Umbilical cord (tissue), 2 donors: ENCODE measurements around the gene CPNE5. TPM values are rescaled to one million over a fixed set of nuclear protein-coding genes. Genes with fewer than 3 reads are reported as not detected.

Experiments used
- DNase-seq: peaks from one replicate; pipeline ENCODE4 v3.0.0-alpha.2; 2015; ENCODE audit warnings: low spot score
- total RNA-seq: library from RNA; depleted of rRNA; stranded (reverse); fragments of >200 nt; gene quantifications from one replicate; pipeline ENCODE4 v1.2.3, GENCODE V29; 2014; ENCODE audit warnings: low replicate concordance; ENCODE audit not compliant: insufficient read depth

Gene CPNE5
- total RNA-seq, 1 donor from 2014 or later = 16.9 TPM

DNA sequence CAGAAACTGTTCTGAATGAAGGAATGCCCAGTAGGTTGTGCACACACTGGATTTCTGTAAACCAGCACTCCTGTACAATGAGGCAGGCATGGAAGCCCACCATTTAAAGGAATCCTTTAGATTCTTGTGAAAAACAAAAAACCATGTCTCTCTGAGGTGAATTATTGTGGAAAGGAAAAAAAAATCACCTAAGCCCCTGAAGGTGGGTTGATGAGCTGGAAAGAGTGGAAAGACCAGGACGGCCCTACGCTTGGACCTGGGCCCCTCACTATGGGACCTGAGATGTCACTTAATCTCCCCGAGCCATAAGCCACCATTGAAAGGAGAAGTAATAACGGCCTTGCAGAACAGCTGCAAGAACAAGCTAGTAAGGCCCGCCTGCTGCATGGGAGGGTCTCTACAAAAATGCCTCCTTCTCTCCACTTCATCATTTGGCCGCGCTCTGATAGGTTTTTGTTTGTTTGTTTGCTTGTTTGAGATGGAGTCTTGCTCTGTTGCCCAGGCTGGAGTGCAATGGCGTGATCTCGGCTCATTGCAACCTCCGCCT, 72.8 kb downstream of the CPNE5 start:
- no peak for DNase-seq

DNA sequence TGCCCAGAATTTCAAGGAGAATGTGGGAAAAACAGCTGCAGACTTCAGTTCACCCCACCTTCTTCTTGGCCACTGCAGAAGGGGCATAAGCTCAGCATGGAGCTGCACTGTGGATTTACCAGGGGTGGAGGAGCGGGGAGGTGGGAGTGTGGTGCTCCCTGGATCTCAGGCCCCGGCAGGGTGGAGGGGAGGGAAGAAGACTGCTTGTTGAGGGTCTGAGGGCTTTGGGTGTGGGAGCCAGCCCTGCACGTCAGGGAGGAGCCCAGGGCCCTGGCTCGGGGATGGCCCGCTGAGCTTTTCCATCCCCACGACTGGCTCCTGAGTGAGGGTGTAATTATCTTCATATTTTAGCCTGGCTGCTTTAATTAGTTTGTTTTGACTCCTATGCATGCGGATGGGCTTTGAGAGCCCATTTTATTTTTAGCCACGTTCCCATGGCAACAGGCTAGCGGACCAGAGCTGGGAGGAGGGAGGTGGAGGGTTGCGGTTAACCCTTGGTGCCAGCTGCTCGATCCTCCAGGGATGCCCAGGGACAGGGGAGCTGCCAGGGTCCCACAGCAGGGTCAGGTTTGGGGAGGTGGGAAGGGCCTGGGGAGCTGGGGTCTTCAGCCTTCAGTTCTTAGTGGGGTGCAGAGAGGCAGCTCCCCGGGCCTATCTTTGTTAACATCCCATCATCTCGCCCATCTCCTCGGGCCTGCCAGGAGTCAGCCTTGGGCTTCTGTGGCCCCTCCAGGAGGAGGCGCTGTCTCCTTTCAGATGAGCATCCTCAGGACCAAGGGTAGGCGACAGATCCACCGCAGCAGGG, 73.4 kb downstream of the CPNE5 start:
- peak; percentile 90 for DNase-seq

DNA sequence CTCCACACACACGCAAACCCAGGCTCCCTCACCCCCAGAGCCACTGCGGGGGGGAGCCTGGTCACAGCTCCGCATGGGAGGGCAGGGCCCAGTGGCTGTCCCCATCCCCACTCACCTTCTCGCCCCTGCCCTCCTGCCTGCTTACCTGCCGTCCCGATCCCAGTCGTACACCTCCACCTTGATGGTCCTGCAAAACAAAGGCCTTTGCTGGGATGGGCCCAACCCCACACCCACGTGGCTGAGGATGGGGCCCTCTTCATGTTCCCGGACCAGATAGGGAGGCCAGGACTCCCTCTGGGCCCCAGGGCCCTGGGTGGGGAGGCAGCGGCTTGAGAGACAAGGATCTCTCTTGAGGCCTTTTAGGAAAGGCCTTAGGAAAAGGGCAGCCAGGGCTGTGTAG, 74.1 kb downstream of the CPNE5 start:
- DNase-seq = no peak

DNA sequence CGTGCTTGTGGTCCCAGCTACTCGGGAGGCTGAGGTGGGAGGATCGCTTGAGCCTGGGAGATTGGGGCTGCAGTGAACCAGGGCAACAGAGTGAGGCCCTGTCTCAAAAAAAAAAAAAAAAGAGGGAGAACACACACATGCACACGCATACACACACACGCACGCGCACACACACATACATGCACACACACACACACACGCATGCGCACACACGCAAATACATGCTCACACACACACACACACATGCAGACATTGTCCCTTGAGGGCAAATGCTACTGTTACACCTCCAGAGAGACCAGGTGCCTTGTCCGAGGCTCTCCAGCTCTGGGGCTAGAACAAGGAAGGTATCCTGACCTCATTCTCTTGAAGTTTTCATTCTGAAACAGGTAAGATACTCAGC, 77.1 kb downstream of the CPNE5 start:
- DNase-seq = no peak

DNA sequence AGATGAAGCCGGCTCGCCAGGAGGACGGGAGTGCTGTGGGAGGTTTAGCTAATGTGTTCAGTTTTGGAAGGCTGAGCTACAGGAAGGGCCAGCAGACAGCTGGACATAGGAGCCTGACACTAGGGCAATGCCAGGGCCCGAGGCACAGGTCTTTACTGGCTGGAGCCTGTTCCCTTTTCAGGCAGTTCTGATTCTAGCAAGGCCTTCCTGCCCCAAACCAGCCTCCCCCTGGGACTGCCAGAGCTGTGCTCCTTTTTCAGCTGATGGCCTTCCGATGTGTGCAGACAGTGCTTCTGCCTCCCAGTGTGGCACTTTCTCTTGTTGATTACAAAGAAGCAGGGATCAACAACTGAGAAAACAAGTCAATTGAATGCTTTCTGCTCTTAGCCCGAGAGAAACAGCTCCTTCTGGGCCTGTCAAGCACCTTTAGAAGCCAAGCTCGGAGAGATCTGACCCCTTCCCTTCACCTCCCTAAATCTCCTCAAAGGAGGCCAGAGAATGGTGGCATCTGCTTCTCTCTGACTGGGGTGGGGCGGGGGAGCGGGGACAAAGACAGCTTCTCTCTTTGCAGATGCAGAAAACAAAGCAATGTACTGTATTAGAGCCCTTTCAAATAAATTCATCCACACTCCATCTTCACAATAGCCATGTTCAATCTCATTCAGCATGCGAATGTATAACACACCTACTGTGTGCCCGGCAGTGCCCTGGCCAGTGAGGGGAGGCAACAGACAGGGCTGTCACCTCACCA, 78.4 kb downstream of the CPNE5 start:
- DNase-seq = no peak

- DNase-seq = peak; percentile 80
Observed at GRCh38 chr6:36759148-36759759, 80.0 kb downstream of the CPNE5 start.

- no peak for DNase-seq
Observed at GRCh38 chr6:36758516-36759147, 80.6 kb downstream of the CPNE5 start.

DNA sequence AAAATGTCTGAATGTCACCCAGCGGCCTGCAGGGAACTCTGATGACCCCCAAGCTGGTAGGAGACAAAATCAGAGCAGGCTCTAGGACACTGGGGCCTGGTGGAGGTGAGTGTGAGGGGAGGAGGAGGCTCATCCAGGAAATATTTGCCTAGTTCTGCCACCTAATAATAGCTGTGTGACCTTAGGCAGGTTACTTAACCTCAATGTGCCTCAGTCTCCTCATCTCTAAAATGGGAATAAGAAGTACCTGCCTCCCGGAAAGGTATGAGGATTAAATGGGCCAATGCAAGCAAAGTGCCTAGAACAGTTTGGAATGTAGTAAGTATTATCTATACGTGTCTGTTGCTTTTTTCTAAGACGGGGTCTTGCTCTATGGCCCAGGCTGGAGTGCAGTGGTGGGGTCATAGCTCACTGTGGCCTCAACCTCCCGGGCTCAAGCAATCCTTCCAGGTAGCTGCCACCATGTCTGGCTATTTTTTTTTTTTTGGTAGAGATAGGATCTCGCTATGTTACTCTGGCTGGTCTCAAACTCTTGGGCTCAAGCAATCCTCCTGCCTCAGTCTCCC, 81.2 kb downstream of the CPNE5 start:
- no peak for DNase-seq

- DNase-seq = no peak
Observed at GRCh38 chr6:36757206-36757605, 82.0 kb downstream of the CPNE5 start.

DNA sequence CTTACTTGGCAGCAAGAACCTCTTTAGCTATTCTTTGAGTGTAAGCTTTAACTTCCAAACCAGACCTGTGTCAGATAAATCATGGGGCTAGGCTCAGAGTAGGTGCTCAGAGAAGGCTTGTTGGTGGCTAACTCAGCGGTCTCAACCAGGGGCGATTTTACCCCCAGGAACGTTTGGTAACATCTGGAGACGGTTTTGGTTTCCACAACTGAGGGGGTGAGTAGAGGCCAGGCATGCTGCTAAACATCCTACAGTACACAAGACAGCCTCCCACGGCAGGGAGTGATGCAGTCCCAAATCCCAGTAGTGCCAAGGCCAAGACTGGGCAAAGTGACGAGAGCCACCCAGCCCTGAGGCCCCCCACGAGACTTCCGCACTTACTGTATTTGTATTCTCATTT, 82.5 kb downstream of the CPNE5 start:
- DNase-seq = no peak

- DNase-seq = no peak
Observed at GRCh38 chr6:36755435-36756348, 83.6 kb downstream of the CPNE5 start.

DNA sequence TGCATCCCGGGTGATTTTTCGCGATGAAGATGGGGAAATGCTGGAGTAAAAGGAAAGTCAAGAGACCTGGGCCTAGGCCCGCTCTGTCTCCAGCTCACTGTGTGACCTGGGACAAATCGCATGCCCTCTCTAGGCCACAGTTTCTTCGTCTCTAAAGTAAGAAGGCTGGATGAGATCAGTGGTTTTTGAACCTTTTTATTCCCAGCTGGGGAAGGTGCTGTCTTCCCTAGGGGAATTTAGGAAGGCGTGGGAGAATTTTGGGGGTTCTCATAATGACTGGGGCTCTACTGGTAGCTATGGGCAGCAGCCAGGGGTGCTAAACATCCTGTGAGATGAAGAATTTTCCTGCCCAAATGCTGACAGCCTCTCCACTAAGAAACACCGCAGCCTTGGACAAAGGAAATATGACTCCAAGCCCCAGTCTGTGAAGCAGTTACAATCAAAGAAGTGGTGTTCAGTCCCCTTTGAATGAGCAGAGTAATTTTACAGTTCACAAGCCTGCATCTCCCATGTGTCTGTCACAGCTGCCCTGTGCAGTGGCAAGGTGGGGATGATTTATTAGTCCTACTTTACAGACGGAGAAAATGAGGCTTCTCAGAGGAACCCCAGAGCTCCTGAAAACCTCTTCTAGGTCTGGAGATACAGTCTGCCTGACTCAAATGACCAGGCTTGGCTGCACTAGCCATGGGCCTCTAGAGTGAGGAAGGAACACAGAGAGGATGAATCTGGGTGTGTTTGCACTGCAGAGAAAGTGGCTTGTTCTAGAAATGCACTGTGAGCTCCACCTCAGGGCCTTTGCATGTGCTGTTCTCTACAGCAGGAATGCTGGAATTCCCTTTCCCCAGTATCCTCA, 84.4 kb downstream of the CPNE5 start:
- DNase-seq = no peak

DNA sequence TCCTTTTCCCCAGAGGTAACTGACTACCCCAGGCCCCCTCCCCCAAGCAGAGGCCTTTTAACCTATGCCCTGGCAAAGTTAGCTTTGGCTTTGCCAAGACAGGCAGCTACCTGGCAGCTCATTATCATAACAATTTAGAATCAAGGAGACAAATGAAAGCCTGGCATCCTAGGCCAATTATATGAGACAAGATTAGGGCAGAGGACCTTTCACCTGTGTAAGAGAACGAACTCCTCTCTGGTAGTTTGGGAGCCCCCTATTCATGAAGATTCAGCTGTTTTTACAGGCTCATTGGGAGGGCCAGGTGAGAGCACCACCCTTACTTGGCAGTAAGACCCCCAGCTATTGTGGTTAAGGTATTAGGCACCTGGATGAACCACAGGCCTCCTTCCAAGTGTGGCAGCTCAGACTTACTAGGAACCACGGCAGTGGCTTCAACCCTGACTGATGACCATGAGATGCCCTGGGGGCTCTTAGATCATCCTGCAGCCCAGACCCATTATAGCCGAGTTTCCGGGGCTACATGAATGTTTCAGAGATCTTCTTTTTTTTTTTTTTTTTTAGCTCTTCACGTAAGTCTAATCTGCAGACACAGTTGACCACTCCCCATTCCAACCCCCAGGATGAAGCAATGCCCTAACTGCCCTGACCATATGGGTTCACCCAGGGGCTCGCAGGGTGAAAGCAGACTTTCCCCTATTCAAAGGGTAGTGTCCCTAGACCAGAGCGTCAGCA, 85.4 kb downstream of the CPNE5 start:
- DNase-seq = no peak

- no peak for DNase-seq
Observed at GRCh38 chr6:36752886-36753506, 86.2 kb downstream of the CPNE5 start.

DNA sequence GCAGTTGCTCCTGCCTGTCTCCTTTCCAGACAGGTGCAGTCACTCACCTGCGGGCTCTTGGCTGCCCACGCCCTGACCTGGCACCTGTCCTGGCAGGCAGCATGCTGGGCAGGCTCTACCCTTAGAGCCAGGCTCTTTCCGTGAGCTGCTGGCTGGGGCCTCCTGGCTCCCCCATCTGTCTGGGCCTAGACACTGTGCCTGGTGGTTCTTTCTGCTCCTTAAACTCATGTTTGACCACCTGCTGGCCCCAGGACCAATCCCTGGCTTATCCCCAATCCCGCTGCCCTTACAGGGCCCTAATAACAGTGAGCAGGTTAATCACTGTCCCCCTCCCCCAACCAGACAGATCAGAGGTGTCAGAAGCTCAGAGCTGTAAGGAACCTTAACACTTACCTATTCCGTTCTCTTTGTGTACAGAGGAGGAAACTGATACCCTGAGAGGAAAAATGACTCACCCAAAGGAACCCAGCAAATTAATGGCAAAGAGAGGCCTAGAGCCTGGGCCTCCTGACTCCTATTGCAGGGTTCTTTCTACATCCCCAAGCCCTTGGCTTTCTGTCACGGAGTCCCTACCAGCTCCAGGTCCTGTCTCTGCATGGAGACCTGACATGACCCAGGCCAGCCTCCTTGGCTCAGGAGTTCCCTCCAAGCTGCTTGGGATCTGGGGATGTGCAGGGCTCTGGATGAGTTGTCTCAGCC, 86.9 kb downstream of the CPNE5 start:
- DNase-seq = no peak

DNA sequence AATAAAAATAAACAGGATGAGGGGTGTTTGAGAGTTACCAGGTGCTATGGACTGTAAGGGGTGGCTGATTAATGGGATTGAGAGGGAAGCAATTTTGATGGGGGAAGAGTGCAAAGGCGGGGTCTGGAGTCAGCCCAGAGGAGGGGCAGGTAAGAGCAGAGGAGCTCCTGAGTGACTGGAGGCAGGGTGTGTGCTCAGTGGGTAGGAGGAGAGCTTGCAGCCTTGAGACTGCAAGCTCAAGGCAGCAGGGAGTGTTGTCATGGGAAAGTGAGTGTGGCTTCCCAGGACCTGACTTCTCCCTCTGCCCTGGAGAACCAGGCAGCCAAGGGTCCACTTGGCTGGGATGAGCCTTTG, 87.4 kb downstream of the CPNE5 start:
- DNase-seq = no peak

GRCh38 chr6:36751091-36751490, 88.2 kb downstream of the CPNE5 start:
- no peak for DNase-seq
